GM19238 (cell line): ENCODE data around the gene RAI14.
"Not testable (repeated sequence)": the region's sequence is repeated elsewhere in the genome, so short reads cannot be mapped to it uniquely, and the experiment has no call there.

ENCODE experiments used
- DNase-seq: peaks from one replicate; pipeline ENCODE4 v3.0.0; 2011; ENCODE audit warnings: low spot score; ENCODE audit not compliant: insufficient read length

RAI14 gene

GRCh38 chr5:34811706-34812105, 155.6 kb downstream of the RAI14 start:
- no peak for DNase-seq

- DNase-seq = no peak
Measured at GRCh38 chr5:34813509-34813908, 157.4 kb downstream of the RAI14 start.

- DNase-seq = no peak
Measured at GRCh38 chr5:34817558-34818351, 161.6 kb downstream of the RAI14 start.

- no peak for DNase-seq
Measured at GRCh38 chr5:34818717-34819116, 162.6 kb downstream of the RAI14 start.

GRCh38 chr5:34820593-34820992, 164.5 kb downstream of the RAI14 start:
- DNase-seq = no peak

GRCh38 chr5:34822956-34823715, 167.0 kb downstream of the RAI14 start:
- no peak for DNase-seq

GRCh38 chr5:34826347-34826746, 170.2 kb downstream of the RAI14 start:
- no peak for DNase-seq

GRCh38 chr5:34827588-34828506, 171.7 kb downstream of the RAI14 start:
- DNase-seq = no peak

- DNase-seq = not testable (repeated sequence)
Measured at GRCh38 chr5:34830827-34831226, 174.7 kb downstream of the RAI14 start.

GRCh38 chr5:34831303-34831702, 175.2 kb downstream of the RAI14 start:
- no peak for DNase-seq

GRCh38 chr5:34832568-34832967, 176.4 kb downstream of the RAI14 start:
- DNase-seq = no peak

GRCh38 chr5:34833090-34833489, 177.0 kb downstream of the RAI14 start:
- no peak for DNase-seq

GRCh38 chr5:34833976-34834793, 178.1 kb downstream of the RAI14 start:
- no peak for DNase-seq

- DNase-seq = no peak
Measured at GRCh38 chr5:34834794-34835089, 178.6 kb downstream of the RAI14 start.

GRCh38 chr5:34835664-34836063, 179.5 kb downstream of the RAI14 start:
- DNase-seq = no peak

- DNase-seq = peak; percentile 79
Measured at GRCh38 chr5:34838785-34839714, 182.9 kb downstream of the RAI14 start, which contains the start of gene TTC23L. Gene TTC23L (plus strand): TSS chr5:34839164. CDS start chr5:34840672, 1,508 bp downstream.

- DNase-seq = no peak
Measured at GRCh38 chr5:34841816-34842215, 185.7 kb downstream of the RAI14 start.

GRCh38 chr5:34842554-34842953, 186.4 kb downstream of the RAI14 start:
- DNase-seq = no peak

- no peak for DNase-seq
Measured at GRCh38 chr5:34843497-34843896, 187.4 kb downstream of the RAI14 start.

- DNase-seq = no peak
Measured at GRCh38 chr5:34844106-34844505, 188.0 kb downstream of the RAI14 start.
